Lower lobe of right lung (tissue), 2 donors: ENCODE measurements around the gene NKX2-3. TPM values are rescaled to one million over a fixed set of nuclear protein-coding genes. Genes with fewer than 3 reads are reported as not detected.

Experiments
- ATAC-seq, 2 donors: fragments of 200-7000 bp; cut with Tn5 transposase; one replicate each; pipeline ENCODE4 v1.9.1; 2020 to 2022; ENCODE audit warnings: mild to moderate bottlenecking in 2 of 2, moderate library complexity in 2 of 2
- DNase-seq: peaks from one replicate; pipeline ENCODE4 v3.0.0-alpha.2; 2020
- H3K27ac ChIP-seq: fragments of 200-600 bp; one replicate; pipeline ENCODE4 v1.8.0; 2022
- H3K27me3 ChIP-seq: fragments of 200-600 bp; one replicate; pipeline ENCODE4 v1.8.0; 2022; ENCODE audit warnings: low read depth
- H3K36me3 ChIP-seq: fragments of 200-600 bp; one replicate; pipeline ENCODE4 v1.8.0; 2022; ENCODE audit warnings: mild to moderate bottlenecking
- H3K4me1 ChIP-seq: fragments of 200-600 bp; one replicate; pipeline ENCODE4 v1.8.0; 2022
- H3K4me3 ChIP-seq: fragments of 200-600 bp; one replicate; pipeline ENCODE4 v1.8.0; 2022; ENCODE audit warnings: mild to moderate bottlenecking
- H3K9me3 ChIP-seq: fragments of 200-600 bp; one replicate; pipeline ENCODE4 v1.8.0; 2022
- intact Hi-C: fragments of 100-400 bp; cut with DNase I; formaldehyde crosslinking; loops from one replicate; pipeline ENCODE4 v1.11.0; 2022
- total RNA-seq: library from RNA; stranded (reverse); fragmentation: NEBNext Ultra II Directional; extraction: Animal tissue kit (Norgen Biotek cat#: 25700); gene quantifications from one replicate; pipeline ENCODE4 v1.2.1, GENCODE V29; 2021
- TF ChIP-seq, protein P1 (sequence below): fragments of 200-600 bp; IDR thresholded peaks from one replicate; pipeline ENCODE4 v1.8.0; 2022; ENCODE audit warnings: antibody characterized with exemption, mild to moderate bottlenecking
- donor health status: DM: no; HTN: yes; CAD: no; lungs with severe emphysema.

NKX2-3 gene
- total RNA-seq, 1 donor from 2014 or later = not detected

DNA sequence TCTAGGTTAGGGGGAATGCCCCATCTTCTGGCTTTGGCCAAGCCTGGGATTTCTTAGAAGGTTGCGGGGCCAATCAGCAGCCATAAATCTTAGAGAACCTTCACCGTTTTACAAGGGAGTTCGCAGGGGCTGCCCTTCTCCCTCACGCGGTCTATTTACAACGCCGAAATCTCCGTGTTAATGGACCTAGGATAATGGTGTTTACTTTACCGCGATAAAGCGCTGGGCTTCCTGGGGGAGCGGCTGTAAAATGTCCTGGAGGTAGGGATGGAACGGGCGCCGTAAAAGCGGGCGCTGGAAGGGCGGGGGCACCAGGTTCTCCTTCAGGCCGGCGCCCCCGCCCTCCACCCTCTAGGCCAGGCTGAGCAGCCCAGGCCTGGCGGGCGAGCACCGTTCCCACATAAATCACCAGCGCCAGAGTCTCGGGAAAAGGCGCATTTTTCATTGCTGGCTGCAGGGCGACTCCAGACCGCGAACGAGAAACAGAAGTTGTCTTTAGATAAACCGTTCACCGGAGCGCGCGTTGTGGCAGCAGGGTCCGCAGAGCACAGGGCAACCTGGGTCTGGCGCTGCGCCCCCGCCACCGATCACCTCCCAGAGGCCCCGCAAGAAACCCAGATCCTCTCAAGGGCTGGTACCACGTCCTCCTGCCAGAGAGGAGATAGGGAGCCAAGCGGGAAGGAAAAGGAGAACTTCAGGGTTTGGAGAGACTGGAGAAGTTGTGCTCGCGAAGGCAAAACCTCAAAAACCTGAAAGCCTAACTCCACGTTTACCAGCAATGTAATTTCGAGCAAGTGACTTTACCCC, 12.5 kb upstream of the NKX2-3 start:
- Histone ChIP-seq H3K4me3 (no peak overlapping the region), H3K9me3 (no peaks in the 10 kb centered on the region), H3K27ac (no peak overlapping the region), H3K36me3 (no peaks in the 10 kb centered on the region), H3K27me3 (peaks cover 83% of the 10 kb centered on the region), H3K4me1 (peaks cover 8% of the 10 kb centered on the region)
- intact Hi-C loops = no loop called here
- TF ChIP-seq, protein P1, sequence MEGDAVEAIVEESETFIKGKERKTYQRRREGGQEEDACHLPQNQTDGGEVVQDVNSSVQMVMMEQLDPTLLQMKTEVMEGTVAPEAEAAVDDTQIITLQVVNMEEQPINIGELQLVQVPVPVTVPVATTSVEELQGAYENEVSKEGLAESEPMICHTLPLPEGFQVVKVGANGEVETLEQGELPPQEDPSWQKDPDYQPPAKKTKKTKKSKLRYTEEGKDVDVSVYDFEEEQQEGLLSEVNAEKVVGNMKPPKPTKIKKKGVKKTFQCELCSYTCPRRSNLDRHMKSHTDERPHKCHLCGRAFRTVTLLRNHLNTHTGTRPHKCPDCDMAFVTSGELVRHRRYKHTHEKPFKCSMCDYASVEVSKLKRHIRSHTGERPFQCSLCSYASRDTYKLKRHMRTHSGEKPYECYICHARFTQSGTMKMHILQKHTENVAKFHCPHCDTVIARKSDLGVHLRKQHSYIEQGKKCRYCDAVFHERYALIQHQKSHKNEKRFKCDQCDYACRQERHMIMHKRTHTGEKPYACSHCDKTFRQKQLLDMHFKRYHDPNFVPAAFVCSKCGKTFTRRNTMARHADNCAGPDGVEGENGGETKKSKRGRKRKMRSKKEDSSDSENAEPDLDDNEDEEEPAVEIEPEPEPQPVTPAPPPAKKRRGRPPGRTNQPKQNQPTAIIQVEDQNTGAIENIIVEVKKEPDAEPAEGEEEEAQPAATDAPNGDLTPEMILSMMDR = no peak
- DNase-seq (no peak), ATAC-seq (no peak)

DNA sequence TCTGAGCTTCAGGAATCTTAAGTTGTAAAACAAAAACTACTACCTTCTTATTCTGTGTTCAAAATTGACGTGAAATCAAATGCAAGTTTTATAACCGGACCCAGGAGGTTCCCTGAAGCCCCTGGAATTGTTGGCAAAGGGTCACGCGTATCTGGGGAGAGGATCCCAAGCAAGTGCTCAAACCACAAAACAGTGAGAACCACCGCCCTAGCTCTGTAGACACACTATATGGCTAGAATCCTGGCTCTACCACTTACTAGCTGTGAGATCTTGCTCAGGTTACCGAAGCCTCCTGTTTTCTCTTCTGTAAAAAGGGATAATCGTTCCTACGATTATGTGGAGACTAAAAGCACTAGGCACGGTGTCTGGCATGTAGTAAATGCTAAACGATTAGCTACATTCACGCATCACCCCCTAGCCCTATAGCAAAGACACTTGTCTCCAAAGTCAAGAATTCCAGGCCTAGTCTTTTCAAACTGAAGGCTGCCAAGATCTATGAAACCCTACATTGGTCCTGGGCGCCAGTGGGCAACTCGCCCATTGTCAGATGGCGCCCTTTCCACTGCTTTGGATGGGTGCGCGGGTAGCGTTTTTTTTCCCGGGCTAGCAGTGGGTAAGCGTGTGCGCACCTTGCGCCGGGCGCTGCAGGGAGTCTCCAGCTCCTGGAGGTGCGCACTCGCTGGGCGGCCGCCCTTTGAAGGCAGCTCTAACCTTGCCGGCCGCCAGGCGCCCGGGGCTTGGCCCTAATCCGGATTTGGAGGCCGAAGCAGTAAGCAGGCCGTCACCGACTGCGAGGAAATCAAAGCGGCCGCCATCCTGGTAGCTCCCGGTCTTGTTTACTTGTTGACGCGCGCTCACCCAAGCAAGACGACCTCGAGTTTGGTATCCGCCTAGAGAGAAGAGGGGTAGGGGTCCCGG, 11.6 kb upstream of the NKX2-3 start:
- TF ChIP-seq, protein P1 = no peak
- Histone ChIP-seq H3K36me3 (no peaks in the 10 kb centered on the region), H3K4me3 (no peak overlapping the region), H3K9me3 (no peaks in the 10 kb centered on the region), H3K4me1 (peaks cover 8% of the 10 kb centered on the region), H3K27ac (no peak overlapping the region), H3K27me3 (peaks cover 89% of the 10 kb centered on the region)
- ATAC-seq (no peak), DNase-seq (no peak)
- intact Hi-C loops = no loop called here

DNA sequence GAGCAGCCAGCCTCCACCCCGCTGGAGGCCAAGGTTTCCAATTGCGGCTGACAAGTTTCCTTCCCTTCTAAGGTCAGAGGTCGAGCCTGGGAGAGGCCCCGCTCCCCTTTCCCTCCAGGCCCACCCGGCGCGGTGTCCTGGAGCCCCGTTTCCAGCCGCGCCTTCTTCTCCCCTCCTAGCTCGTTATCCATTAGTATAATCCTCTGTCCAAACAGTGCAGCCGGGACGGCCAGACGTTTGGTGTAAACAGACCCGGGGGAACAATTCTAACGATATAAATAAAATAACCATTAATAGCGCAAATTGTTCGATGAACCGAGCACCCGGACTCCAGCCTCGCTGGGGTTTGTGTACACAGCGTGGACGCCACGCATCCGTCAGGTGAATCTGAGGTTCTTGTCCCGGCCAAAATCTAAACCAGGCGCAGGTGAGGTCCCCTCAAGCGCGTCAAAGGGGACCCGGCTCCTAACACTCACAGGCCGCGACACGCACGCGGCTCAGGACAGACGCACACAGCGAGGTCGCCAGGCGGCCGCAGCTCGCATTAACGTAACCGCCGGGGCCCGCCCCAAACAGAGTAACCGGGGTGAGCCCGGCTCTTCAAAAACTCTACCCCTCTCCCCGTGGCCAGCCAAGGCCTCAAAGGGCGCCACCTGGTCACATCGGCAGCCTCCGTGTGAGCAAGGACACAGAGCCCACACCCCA, 10.8 kb upstream of the NKX2-3 start:
- TF ChIP-seq, protein P1 = no peak

DNA sequence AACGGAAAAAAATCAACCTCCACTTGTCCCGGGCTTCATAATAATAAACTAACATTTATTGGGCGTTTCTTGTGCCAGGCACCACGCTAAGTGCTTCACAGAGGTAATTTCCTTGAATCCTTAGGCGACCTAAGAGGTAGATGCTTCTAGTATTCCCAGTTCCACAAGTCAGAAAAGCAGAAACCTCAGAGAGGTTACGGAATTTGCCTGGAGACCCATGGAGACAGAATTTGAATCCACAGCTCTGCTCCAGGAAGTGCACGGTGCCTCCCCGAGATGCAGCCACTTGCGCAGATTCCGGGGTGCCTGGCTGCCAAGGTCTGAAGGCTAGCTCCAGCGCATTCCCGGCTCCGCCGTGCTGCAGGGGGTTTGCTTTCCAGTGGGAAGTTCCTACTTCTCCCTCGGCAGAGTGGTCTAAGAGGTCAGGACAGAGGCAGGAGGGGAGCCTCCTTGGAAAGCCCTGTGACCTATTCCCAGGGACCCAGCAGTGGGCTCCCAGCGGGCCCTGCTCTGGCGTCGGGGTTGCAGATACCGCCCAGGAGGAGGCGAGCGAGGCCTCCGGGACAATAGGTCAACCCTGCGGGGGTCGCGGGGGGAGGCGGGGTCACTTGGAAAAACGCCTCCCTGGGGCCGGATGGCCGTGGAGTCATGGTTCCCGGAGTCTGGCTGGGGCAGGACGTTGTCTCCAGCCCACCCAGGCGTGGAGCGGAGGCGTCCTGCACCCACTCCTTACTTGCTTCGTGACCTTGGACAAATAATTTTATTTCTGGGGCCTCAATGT, 10.1 kb upstream of the NKX2-3 start:
- no peak for DNase-seq
- no peak for ATAC-seq
- intact Hi-C loops = no loop called here
- Histone ChIP-seq H3K27ac (no peak overlapping the region), H3K4me1 (peaks cover 8% of the 10 kb centered on the region), H3K9me3 (no peaks in the 10 kb centered on the region), H3K36me3 (no peaks in the 10 kb centered on the region), H3K27me3 (peaks cover 95% of the 10 kb centered on the region), H3K4me3 (no peak overlapping the region)
- TF ChIP-seq, protein P1 = no peak

More for the DNA sequence above, 10.8 kb upstream of the NKX2-3 start:
- Histone ChIP-seq H3K27ac (no peak overlapping the region), H3K27me3 (peaks cover 89% of the 10 kb centered on the region), H3K4me1 (peaks cover 8% of the 10 kb centered on the region), H3K36me3 (no peaks in the 10 kb centered on the region), H3K9me3 (no peaks in the 10 kb centered on the region), H3K4me3 (no peak overlapping the region)
- DNase-seq (no peak), ATAC-seq (no peak)
- intact Hi-C loops = no loop called here
